Naive B cell (primary cell): ENCODE measurements around the gene C4BPB. TPM values are rescaled to one million over a fixed set of nuclear protein-coding genes. Genes with fewer than 3 reads are reported as not detected.

ENCODE experiments used
- ATAC-seq, 2 donors: fragments of 150-1000 bp; cut with Tn5 transposase; 2 replicates each; pipeline ENCODE4 v1.10.0; 2021; ENCODE audit warnings: low read depth in 2 of 2, mild to moderate bottlenecking in 2 of 2, moderate library complexity in 2 of 2
- DNase-seq: peaks from one replicate; pipeline ENCODE4 v3.0.0; 2022
- H3K27ac Mint-ChIP-seq, 6 donors: one replicate each; pipeline ENCODE4 v1.8.0; 2020 to 2022; ENCODE audit warnings: mild to moderate bottlenecking in 6 of 6, mixed read lengths in 6 of 6, moderate library complexity in 5 of 6, inconsistent platforms in 2 of 6
- H3K27me3 Mint-ChIP-seq, 3 donors: one replicate each; pipeline ENCODE4 v1.8.0; 2021 to 2022; ENCODE audit warnings: mixed read lengths in 3 of 3, mild to moderate bottlenecking in 1 of 3
- H3K36me3 Mint-ChIP-seq, 2 donors: one replicate each; pipeline ENCODE4 v1.8.0; 2020 to 2022; ENCODE audit warnings: mixed read lengths in 2 of 2, inconsistent platforms in 1 of 2, mild to moderate bottlenecking in 1 of 2
- H3K4me1 Mint-ChIP-seq, 3 donors: one replicate each; pipeline ENCODE4 v1.8.0; 2020 to 2022; ENCODE audit warnings: mixed read lengths in 3 of 3, inconsistent platforms in 1 of 3, mild to moderate bottlenecking in 1 of 3, moderate library complexity in 1 of 3
- H3K4me3 Mint-ChIP-seq, 8 donors: one replicate each; pipeline ENCODE4 v1.8.0; 2020 to 2022; ENCODE audit warnings: mild to moderate bottlenecking in 8 of 8, mixed read lengths in 8 of 8, moderate library complexity in 8 of 8, inconsistent platforms in 2 of 8
- H3K9me3 Mint-ChIP-seq, 7 donors: one replicate each; pipeline ENCODE4 v1.8.0; 2020 to 2022; ENCODE audit warnings: mixed read lengths in 7 of 7, mild to moderate bottlenecking in 5 of 7, inconsistent platforms in 2 of 7, moderate library complexity in 1 of 7
- polyA plus RNA-seq, 6 donors: library from polyadenylated mRNA; unstranded; fragments of 300-500 nt; fragmentation: Illumina TruSeq; gene quantifications; one replicate each; pipeline ENCODE4 v1.2.3, GENCODE V29; 2021; ENCODE audit warnings: low read depth in 6 of 6

C4BPB gene
- polyA plus RNA-seq, 6 donors from 2014 or later = 0.23 TPM; not detected in 5

GRCh38 chr1:207052911-207053769 lies 35.5 kb upstream of the C4BPB start, which contains the start of gene PFKFB2:
TSS of gene PFKFB2 (plus strand) at chr1:207053275. CDS start at chr1:207054718, 1,443 bp downstream.
- no peaks in the 10 kb centered on the region for H3K27me3 Mint-ChIP-seq
- H3K4me1 Mint-ChIP-seq = peaks cover 38 to 64% (median 51%) of the 10 kb centered on the region in 3 donors
- DNase-seq (peak; percentile 97), ATAC-seq (peak; percentile 82 to 83)
- peak within 1 kb of the TSS; percentile 97 to 100 (median 99) for H3K27ac Mint-ChIP-seq
- peaks cover 0 to 9% of the 10 kb centered on the region in 2 donors for H3K36me3 Mint-ChIP-seq
- H3K4me3 Mint-ChIP-seq = peak within 1 kb of the TSS; percentile 93 to 100 (median 98)
- H3K9me3 Mint-ChIP-seq = peaks cover 0 to 3% (median 0%) of the 10 kb centered on the region in 7 donors

DNA sequence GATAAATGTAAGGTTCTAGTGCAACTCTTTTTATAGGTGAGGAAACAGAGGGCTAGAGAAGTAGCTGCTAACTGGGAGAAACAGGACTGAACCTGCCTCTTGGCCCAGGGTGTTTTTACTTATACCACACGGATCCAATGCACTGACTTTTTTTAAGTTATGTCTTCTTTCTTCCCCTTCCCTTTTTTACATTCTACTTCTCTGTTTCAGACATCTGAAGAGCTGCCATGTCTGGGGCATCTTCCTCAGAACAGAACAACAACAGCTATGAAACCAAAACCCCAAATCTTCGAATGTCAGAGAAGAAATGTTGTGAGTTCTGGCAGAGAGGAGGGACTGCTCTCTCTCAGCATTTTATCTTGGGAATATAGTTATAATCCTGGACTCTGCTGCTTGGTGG lies 34.2 kb upstream of the C4BPB start:
- peak overlapping the region; percentile 93 to 100 (median 98) for H3K4me3 Mint-ChIP-seq
- peak overlapping the region; percentile 94 to 100 (median 99) for H3K27ac Mint-ChIP-seq
- ATAC-seq (peak; percentile 48 to 57), DNase-seq (peak; percentile 74)
- H3K4me1 Mint-ChIP-seq = peaks cover 40 to 67% (median 60%) of the 10 kb centered on the region in 3 donors
- peaks cover 0 to 9% of the 10 kb centered on the region in 2 donors for H3K36me3 Mint-ChIP-seq
- no peaks in the 10 kb centered on the region for H3K27me3 Mint-ChIP-seq
- peaks cover 0 to 3% (median 0%) of the 10 kb centered on the region in 7 donors for H3K9me3 Mint-ChIP-seq

DNA sequence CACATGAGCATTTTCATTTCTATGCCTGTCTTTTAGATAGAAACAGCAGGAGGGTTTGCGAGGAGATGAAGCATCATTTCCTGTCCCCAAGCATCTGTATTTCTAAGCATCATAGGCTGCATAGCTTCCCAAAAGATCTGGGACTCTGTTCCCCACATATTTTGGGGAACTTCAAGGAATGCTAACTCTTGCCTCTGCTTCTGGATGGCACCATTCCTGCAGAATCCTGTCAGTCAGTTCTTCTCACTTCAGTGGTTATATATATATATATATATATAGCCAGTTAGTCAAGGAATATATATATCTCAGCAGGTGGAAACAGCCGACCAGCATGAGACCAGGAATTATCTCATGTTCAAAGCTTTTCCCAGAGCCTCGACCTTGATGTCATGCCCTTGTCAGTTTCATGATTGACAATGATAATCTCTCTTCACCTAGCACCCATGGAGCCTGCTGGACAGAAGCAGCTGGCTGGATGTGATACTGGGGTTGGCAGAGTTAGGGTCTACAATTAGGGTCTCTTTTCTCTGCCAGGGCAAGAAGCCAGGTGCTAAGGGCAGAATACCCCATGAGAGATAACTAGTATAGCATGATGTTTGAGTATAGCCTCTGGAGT lies 33.2 kb upstream of the C4BPB start:
- Mint-ChIP-seq H3K27ac (peak overlapping the region; percentile 30 to 100 (median 99)), H3K9me3 (peaks cover 0 to 3% (median 0%) of the 10 kb centered on the region in 7 donors), H3K36me3 (peaks cover 0 to 9% of the 10 kb centered on the region in 2 donors), H3K4me1 (peaks cover 33 to 59% (median 52%) of the 10 kb centered on the region in 3 donors), H3K4me3 (peak overlapping the region; percentile 93 to 100 (median 98)), H3K27me3 (no peaks in the 10 kb centered on the region)
- ATAC-seq (no peak), DNase-seq (no peak)

GRCh38 chr1:207056673-207057072 lies 32.0 kb upstream of the C4BPB start:
- peak overlapping the region in 2 of 6 donors; percentile 43 to 80 for H3K27ac Mint-ChIP-seq
- ATAC-seq (no peak), DNase-seq (no peak)
- H3K36me3 Mint-ChIP-seq = peaks cover 0 to 9% of the 10 kb centered on the region in 2 donors
- H3K9me3 Mint-ChIP-seq = no peaks in the 10 kb centered on the region
- peaks cover 28 to 51% (median 42%) of the 10 kb centered on the region in 3 donors for H3K4me1 Mint-ChIP-seq
- H3K4me3 Mint-ChIP-seq = peak overlapping the region in 1 of 8 donors; percentile 53
- H3K27me3 Mint-ChIP-seq = no peaks in the 10 kb centered on the region

DNA sequence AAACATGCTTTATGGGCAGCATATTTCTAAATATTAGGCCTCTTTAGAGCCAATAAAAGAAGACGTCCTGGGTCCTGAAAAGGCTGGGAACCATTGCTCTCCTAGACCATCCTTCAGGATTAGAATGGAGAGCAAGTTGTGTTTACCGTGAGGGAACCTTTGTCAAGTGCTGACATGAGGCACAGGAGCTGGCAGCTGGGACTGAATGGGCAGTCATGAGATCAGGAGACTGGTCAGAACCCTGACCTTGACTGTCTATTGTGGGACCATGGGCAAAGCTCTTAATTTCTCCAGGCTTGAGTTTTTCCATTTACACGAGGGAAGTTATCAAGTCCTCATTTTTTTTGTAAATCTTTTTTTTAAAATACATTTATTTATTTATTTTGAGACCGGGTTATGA lies 30.4 kb upstream of the C4BPB start:
- Mint-ChIP-seq H3K9me3 (no peaks in the 10 kb centered on the region), H3K36me3 (peaks cover 15 to 24% of the 10 kb centered on the region in 2 donors), H3K4me1 (peaks cover 21 to 35% (median 30%) of the 10 kb centered on the region in 3 donors), H3K27ac (peak overlapping the region in 1 of 6 donors; percentile 54), H3K4me3 (no peak overlapping the region), H3K27me3 (no peaks in the 10 kb centered on the region)
- no peak for DNase-seq
- no peak for ATAC-seq

GRCh38 chr1:207058878-207059867 lies 29.5 kb upstream of the C4BPB start:
- Mint-ChIP-seq H3K27ac (peak overlapping the region in 5 of 6 donors; percentile 10 to 54 (median 44)), H3K4me1 (peaks cover 14 to 26% (median 24%) of the 10 kb centered on the region in 3 donors), H3K9me3 (no peaks in the 10 kb centered on the region), H3K36me3 (peaks cover 19 to 24% of the 10 kb centered on the region in 2 donors), H3K27me3 (no peaks in the 10 kb centered on the region), H3K4me3 (no peak overlapping the region)
- ATAC-seq = no peak
- DNase-seq = no peak

DNA sequence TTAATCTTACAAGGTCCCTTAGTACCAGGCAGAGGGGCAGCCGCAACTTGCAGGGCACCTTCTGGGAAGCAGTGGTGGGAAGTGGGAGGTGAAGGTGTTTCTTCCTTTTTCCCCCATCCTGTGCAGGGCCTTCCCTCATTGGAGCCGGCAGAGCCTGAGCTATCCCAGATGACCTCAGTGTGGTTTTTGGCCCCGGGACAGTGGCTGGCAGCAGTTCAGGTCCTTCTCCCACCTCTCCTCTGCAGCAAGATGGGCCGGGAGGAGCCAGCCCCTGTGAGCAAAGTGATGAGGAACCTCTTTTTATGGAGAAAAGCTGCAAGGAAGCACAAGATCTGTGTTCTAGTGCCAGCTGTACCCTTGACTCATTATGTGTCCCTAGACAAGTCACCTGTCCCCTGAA lies 28.8 kb upstream of the C4BPB start:
- Mint-ChIP-seq H3K36me3 (peaks cover 19 to 24% of the 10 kb centered on the region in 2 donors), H3K27ac (peak overlapping the region in 2 of 6 donors; percentile 10 to 53), H3K27me3 (no peaks in the 10 kb centered on the region), H3K4me1 (peaks cover 7 to 19% (median 17%) of the 10 kb centered on the region in 3 donors), H3K4me3 (no peak overlapping the region), H3K9me3 (no peaks in the 10 kb centered on the region)
- ATAC-seq (no peak), DNase-seq (no peak)

DNA sequence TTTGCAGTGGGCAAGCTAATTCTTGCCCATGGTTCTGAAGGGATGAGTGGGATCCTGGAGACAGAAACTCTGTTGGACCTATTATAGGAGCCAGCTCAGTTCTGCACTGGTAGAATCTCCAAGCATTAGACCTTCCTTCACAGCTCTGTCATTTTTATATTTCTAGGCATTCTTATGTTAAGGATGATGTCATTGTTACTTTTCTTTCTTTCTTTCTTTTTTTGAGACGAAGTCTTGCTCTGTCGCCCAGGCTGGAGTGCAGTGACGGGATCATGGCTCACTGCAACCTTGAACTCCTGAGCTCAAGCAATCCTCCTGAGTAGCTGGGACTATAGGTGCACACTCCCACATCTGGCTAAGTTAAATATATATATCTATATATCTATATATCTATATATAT lies 28.1 kb upstream of the C4BPB start:
- H3K27ac Mint-ChIP-seq = no peak overlapping the region
- peaks cover 19 to 24% of the 10 kb centered on the region in 2 donors for H3K36me3 Mint-ChIP-seq
- H3K27me3 Mint-ChIP-seq = no peaks in the 10 kb centered on the region
- no peak for ATAC-seq
- no peak for DNase-seq
- no peak overlapping the region for H3K4me3 Mint-ChIP-seq
- H3K9me3 Mint-ChIP-seq = no peaks in the 10 kb centered on the region
- peaks cover 4 to 12% (median 12%) of the 10 kb centered on the region in 3 donors for H3K4me1 Mint-ChIP-seq

DNA sequence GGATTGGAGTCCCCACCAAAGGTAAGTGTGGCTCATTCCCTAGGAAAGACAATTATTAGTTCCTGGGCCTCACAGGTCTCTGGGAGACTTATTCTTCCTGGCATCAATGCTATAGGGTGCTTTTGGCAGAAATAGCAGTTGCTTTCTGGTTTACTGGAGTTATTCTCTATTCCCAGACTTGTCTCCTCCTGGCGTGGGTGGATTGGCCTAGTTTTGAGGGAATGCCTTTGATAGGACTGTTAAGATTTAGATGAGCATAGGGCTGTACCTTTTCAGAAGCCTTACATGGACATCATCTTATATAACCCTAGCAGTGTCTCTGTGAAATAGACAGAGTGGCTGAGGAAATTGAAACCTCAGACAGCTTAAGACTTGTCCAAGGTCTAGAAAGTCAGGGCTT lies 26.6 kb upstream of the C4BPB start:
- Mint-ChIP-seq H3K36me3 (peaks cover 17 to 19% of the 10 kb centered on the region in 2 donors), H3K4me1 (peaks cover 4 to 12% (median 8%) of the 10 kb centered on the region in 3 donors), H3K27ac (no peak overlapping the region), H3K4me3 (no peak overlapping the region), H3K9me3 (no peaks in the 10 kb centered on the region), H3K27me3 (no peaks in the 10 kb centered on the region)
- no peak for DNase-seq
- no peak for ATAC-seq

GRCh38 chr1:207063014-207063413 lies 25.6 kb upstream of the C4BPB start:
- H3K4me3 Mint-ChIP-seq = no peak overlapping the region
- peaks cover 4 to 12% (median 8%) of the 10 kb centered on the region in 3 donors for H3K4me1 Mint-ChIP-seq
- H3K27me3 Mint-ChIP-seq = no peaks in the 10 kb centered on the region
- no peaks in the 10 kb centered on the region for H3K9me3 Mint-ChIP-seq
- H3K36me3 Mint-ChIP-seq = peaks cover 22 to 25% of the 10 kb centered on the region in 2 donors
- H3K27ac Mint-ChIP-seq = no peak overlapping the region
- ATAC-seq = no peak
- DNase-seq = no peak

- ATAC-seq = no peak
Observed at GRCh38 chr1:207064561-207064960, 24.1 kb upstream of the C4BPB start.

DNA sequence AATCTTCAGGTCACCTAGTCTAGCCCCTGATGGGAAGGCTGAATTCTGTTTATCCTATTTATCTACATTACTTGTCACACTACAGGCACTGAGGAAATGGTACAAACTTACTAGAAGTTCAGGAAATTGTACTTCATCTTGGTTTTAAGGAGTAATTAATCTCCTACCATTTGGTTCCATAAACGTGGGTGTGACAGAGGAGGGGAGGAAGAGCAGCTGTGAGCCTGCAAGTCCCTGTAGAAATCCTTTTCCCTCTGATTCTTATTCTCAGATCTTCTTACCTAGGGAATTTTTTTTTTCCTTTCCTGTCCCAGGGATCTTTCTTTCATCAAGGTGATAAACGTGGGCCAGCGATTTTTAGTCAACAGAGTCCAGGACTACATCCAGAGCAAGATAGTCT lies 21.5 kb upstream of the C4BPB start:
- DNase-seq (no peak), ATAC-seq (no peak)
- Mint-ChIP-seq H3K9me3 (no peaks in the 10 kb centered on the region), H3K36me3 (peaks cover 26 to 28% of the 10 kb centered on the region in 2 donors), H3K4me3 (no peak overlapping the region), H3K27ac (peak overlapping the region in 1 of 6 donors; percentile 36), H3K27me3 (no peaks in the 10 kb centered on the region), H3K4me1 (peaks cover 18 to 31% (median 24%) of the 10 kb centered on the region in 3 donors)

More at GRCh38 chr1:207064561-207064960, 24.1 kb upstream of the C4BPB start:
- Mint-ChIP-seq H3K36me3 (peaks cover 26 to 32% of the 10 kb centered on the region in 2 donors), H3K4me3 (no peak overlapping the region), H3K27me3 (no peaks in the 10 kb centered on the region), H3K9me3 (no peaks in the 10 kb centered on the region), H3K27ac (no peak overlapping the region), H3K4me1 (peaks cover 3 to 9% (median 7%) of the 10 kb centered on the region in 3 donors)
- DNase-seq = no peak
